Mesothelial cell of epicardium (in vitro differentiated cells): ENCODE measurements around the gene RPS25. TPM values are rescaled to one million over a fixed set of nuclear protein-coding genes. Genes with fewer than 3 reads are reported as not detected.
A peak's percentile ranks its signal among the peaks of the same experiment; 100 is the strongest.
"Not testable (repeated sequence)": the region's sequence is repeated elsewhere in the genome, so short reads cannot be mapped to it uniquely, and the experiment has no call there.

Experiments used
- DNase-seq, 2 experiments: peaks; one replicate each; pipeline ENCODE4 v3.0.0; 2021; ENCODE audit warnings: low spot score in 2 of 2; ENCODE audit not compliant: unreplicated experiment in 2 of 2
- H3K27ac Mint-ChIP-seq: 2 replicates; pipeline ENCODE4 v1.8.0; 2021; ENCODE audit warnings: mixed read lengths
- H3K27me3 Mint-ChIP-seq: 2 replicates; pipeline ENCODE4 v1.8.0; 2021; ENCODE audit warnings: low read depth, mixed read lengths
- H3K36me3 Mint-ChIP-seq: 2 replicates; pipeline ENCODE4 v1.8.0; 2021; ENCODE audit warnings: mixed read lengths
- H3K4me1 Mint-ChIP-seq: 2 replicates; pipeline ENCODE4 v1.8.0; 2021; ENCODE audit warnings: mixed read lengths
- H3K4me3 Mint-ChIP-seq: 2 replicates; pipeline ENCODE4 v1.8.0; 2021; ENCODE audit warnings: mild to moderate bottlenecking, moderate library complexity, mixed read lengths
- H3K9me3 Mint-ChIP-seq: 2 replicates; pipeline ENCODE4 v1.8.0; 2021; ENCODE audit warnings: mixed read lengths
- total RNA-seq: library from RNA; stranded (reverse); gene quantifications from 3 replicates; pipeline ENCODE4 v1.2.1, GENCODE V29; 2021
- TF ChIP-seq, protein P1 (sequence below): fragments of 200-600 bp; sonication (generic); IDR thresholded peaks from one replicate; pipeline ENCODE4 v1.5.0; 2021; ENCODE audit warnings: antibody characterized with exemption; ENCODE audit not compliant: unreplicated experiment

The RPS25 gene
- total RNA-seq, 1 donor from 2014 or later = 1,201 TPM

DNA sequence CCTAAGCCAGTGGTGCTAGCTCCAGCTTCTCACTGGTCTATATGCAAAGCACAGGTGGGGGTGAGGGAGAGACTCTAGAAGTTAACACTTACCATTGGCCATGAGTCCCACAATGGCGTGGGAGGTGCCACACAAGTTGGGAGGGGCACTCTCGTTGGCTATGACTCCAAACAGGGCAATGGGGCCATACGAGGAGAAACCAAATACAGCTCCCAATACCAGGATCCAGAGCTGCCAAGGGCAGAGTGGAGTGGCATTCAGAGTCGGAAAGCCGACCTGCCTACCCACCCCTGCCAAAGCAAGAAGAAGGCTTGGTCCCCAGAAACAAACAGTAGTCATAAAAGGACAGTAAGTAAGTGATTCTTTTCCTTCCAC, 6.9 kb upstream of the RPS25 start:
- peaks cover 18% of the 10 kb centered on the region for H3K36me3 Mint-ChIP-seq
- H3K9me3 Mint-ChIP-seq = no peaks in the 10 kb centered on the region
- H3K27ac Mint-ChIP-seq = peak overlapping the region; percentile 40

DNA sequence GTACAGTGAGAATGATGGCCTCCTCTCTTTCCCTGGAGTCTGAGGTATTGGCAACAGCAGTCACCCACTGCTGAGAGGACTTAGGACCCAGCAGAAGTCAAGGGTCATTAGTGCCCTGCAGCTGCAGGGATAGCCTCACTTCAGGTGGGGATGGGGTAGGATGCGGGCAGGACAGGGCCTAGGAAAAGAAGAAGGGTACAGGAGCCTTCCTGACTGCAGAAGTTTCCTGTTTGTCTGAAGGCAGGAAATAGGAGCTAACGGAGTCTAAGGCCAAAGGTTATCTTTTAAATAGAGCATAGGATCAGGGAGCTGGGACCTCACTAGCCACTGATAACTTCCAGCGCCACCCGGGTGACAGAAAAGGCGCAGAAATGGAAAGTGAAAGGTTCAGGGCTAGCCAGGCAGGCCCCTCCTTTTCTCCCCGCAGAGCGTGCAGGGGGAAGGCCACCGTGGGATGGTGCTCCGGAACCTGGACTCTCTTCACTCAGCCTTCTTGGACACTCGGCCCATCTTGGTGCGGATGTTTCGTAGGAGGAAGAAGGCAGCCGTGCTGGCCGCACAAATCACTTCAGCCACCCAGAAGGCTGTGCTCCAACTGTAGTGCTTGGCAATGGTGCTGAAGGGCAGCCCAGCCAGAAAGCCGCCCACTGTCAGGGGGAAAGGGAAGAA, 6.4 kb upstream of the RPS25 start:
- no peak for DNase-seq
- Mint-ChIP-seq H3K27ac (peak overlapping the region; percentile 65), H3K4me3 (no peak overlapping the region), H3K36me3 (peaks cover 20% of the 10 kb centered on the region), H3K27me3 (no peaks in the 10 kb centered on the region), H3K4me1 (peaks cover 20% of the 10 kb centered on the region), H3K9me3 (no peaks in the 10 kb centered on the region)
- TF ChIP-seq, protein P1, sequence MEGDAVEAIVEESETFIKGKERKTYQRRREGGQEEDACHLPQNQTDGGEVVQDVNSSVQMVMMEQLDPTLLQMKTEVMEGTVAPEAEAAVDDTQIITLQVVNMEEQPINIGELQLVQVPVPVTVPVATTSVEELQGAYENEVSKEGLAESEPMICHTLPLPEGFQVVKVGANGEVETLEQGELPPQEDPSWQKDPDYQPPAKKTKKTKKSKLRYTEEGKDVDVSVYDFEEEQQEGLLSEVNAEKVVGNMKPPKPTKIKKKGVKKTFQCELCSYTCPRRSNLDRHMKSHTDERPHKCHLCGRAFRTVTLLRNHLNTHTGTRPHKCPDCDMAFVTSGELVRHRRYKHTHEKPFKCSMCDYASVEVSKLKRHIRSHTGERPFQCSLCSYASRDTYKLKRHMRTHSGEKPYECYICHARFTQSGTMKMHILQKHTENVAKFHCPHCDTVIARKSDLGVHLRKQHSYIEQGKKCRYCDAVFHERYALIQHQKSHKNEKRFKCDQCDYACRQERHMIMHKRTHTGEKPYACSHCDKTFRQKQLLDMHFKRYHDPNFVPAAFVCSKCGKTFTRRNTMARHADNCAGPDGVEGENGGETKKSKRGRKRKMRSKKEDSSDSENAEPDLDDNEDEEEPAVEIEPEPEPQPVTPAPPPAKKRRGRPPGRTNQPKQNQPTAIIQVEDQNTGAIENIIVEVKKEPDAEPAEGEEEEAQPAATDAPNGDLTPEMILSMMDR = no peak

More for the DNA sequence above, 6.9 kb upstream of the RPS25 start:
- H3K27me3 Mint-ChIP-seq = no peaks in the 10 kb centered on the region
- peaks cover 20% of the 10 kb centered on the region for H3K4me1 Mint-ChIP-seq
- TF ChIP-seq, protein P1 = no peak
- DNase-seq = no peak
- no peak overlapping the region for H3K4me3 Mint-ChIP-seq

GRCh38 chr11:119023741-119024140, 5.6 kb upstream of the RPS25 start:
- H3K27ac Mint-ChIP-seq = no peak overlapping the region
- peaks cover 20% of the 10 kb centered on the region for H3K36me3 Mint-ChIP-seq
- DNase-seq = no peak
- no peaks in the 10 kb centered on the region for H3K27me3 Mint-ChIP-seq
- TF ChIP-seq, protein P1 = no peak
- H3K4me3 Mint-ChIP-seq = no peak overlapping the region
- no peaks in the 10 kb centered on the region for H3K9me3 Mint-ChIP-seq
- H3K4me1 Mint-ChIP-seq = peaks cover 15% of the 10 kb centered on the region

DNA sequence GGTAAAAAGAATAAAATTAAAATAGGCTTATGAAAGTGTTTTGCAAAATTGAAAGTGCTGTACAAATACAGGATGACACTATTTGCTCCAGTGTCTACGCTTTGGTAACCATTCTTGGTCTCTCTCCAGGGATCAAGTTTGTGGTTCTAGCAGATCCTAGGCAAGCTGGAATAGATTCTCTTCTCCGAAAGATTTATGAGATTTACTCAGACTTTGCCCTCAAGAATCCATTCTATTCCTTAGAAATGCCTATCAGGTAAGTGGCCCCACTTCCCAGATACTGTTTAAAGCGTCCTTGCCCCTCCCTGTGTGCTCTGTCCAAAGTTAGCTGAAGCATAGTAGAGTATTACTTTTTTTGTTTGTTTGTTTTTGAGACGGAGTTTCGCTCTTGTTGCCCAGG, 3.5 kb upstream of the RPS25 start:
- H3K36me3 Mint-ChIP-seq = peaks cover 17% of the 10 kb centered on the region

DNA sequence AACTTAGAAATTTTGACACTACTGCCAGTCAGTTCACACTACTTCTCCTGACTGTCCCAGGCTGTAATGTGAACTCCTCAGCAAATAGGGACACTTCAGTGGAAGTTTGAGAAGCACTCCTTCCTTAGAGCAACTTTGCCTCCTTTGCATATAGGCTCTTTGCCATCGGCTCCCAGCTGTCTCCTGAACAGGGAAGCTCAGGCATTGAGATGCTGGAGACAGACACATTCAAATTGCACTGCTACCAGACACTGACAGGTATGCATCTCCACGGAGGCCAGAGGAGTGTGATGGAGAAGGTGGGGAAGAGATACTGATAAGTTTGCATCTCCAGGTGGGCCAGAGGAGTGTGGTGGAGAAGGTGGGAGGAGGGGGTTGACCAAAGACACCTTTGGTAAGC, 1.9 kb upstream of the RPS25 start:
- H3K9me3 Mint-ChIP-seq = no peaks in the 10 kb centered on the region
- no peaks in the 10 kb centered on the region for H3K27me3 Mint-ChIP-seq
- peaks cover 18% of the 10 kb centered on the region for H3K36me3 Mint-ChIP-seq
- DNase-seq = no peak
- TF ChIP-seq, protein P1 = no peak
- H3K27ac Mint-ChIP-seq = peak overlapping the region; percentile 99
- peaks cover 22% of the 10 kb centered on the region for H3K4me1 Mint-ChIP-seq
- H3K4me3 Mint-ChIP-seq = peak overlapping the region; percentile 99

More for the DNA sequence above, 3.5 kb upstream of the RPS25 start:
- no peak for DNase-seq
- Mint-ChIP-seq H3K4me1 (peaks cover 22% of the 10 kb centered on the region), H3K27ac (no peak overlapping the region), H3K4me3 (peak overlapping the region; percentile 24), H3K27me3 (no peaks in the 10 kb centered on the region), H3K9me3 (no peaks in the 10 kb centered on the region)
- TF ChIP-seq, protein P1 = no peak

GRCh38 chr11:119017377-119017776, 766 bp downstream of the RPS25 start:
- Mint-ChIP-seq H3K36me3 (peaks cover 26% of the 10 kb centered on the region), H3K4me1 (peaks cover 18% of the 10 kb centered on the region)
- H3K9me3 Mint-ChIP-seq = not testable (repeated sequence)

More at GRCh38 chr11:119017377-119017776, 766 bp downstream of the RPS25 start:
- H3K27me3 Mint-ChIP-seq, DNase-seq: not testable (repeated sequence)
- Mint-ChIP-seq H3K27ac (peak overlapping the region; percentile 99), H3K4me3 (peak overlapping the region; percentile 99)
